ENCODE measurements around the gene LIN37. TPM values are rescaled to one million over a fixed set of nuclear protein-coding genes. Genes with fewer than 3 reads are reported as not detected.

LIN37 gene
- polyA plus RNA-seq, 1 donor (not counting 4 experiments of a cell fraction or from before 2014, with no cell fraction given): 6.7 TPM

DNA sequence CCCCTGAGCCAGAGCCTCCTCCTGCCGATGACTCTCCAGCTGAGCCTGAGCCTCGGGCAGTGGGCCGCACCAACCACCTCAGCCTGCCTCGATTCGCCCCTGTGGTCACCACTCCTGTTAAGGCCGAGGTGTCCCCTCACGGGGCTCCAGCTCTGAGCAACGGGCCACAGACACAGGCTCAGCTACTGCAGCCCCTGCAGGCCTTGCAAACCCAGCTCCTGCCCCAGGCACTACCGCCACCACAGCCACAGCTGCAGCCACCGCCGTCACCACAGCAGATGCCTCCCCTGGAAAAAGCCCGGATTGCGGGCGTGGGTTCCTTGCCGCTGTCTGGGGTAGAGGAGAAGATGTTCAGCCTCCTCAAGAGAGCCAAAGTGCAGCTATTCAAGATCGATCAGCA lies 27.0 kb upstream of the LIN37 start:
- Histone ChIP-seq H3K79me2 (ENCODE audit: control insufficient read depth, insufficient read depth, low read length) (peaks cover 47% of the 10 kb centered on the region), H3K9me1 (ENCODE audit: control insufficient read depth, extremely low read depth, insufficient read depth, low read length) (no peaks in the 10 kb centered on the region), H3K9me3 (ENCODE audit: control insufficient read depth, low read depth, low read length) (no peaks in the 10 kb centered on the region), H3K9ac (ENCODE audit: control insufficient read depth, extremely low read depth, insufficient read depth, low read length) (no peak overlapping the region), H3K27me3 (ENCODE audit: control insufficient read depth, extremely low read depth, insufficient read depth, low read length) (no peaks in the 10 kb centered on the region), H3K36me3 (ENCODE audit: control insufficient read depth in 2 of 2, extremely low read depth in 1 of 2, insufficient read depth in 2 of 2, low read length in 2 of 2) (peaks cover 42 to 45% of the 10 kb centered on the region in 2 experiments), H3K27ac (ENCODE audit: control insufficient read depth, insufficient read depth, low read length) (no peak overlapping the region), H2AFZ (ENCODE audit: control insufficient read depth, low read length) (no peak overlapping the region), H4K20me1 (ENCODE audit: control insufficient read depth, extremely low read depth, insufficient read depth, low read length) (peaks cover 4% of the 10 kb centered on the region), H3K4me2 (ENCODE audit: control insufficient read depth, extremely low read depth, insufficient read depth, low read depth, low read length) (no peak overlapping the region), H3K4me1 (ENCODE audit: control insufficient read depth, extremely low read depth, insufficient read depth, low read length) (peaks cover 14% of the 10 kb centered on the region), H3K4me3 (ENCODE audit: control insufficient read depth in 2 of 3, extremely low read depth in 1 of 3, insufficient read depth in 2 of 3, low read depth in 1 of 3, low read length in 3 of 3) (no peak overlapping the region)
- TF ChIP-seq, protein P1, sequence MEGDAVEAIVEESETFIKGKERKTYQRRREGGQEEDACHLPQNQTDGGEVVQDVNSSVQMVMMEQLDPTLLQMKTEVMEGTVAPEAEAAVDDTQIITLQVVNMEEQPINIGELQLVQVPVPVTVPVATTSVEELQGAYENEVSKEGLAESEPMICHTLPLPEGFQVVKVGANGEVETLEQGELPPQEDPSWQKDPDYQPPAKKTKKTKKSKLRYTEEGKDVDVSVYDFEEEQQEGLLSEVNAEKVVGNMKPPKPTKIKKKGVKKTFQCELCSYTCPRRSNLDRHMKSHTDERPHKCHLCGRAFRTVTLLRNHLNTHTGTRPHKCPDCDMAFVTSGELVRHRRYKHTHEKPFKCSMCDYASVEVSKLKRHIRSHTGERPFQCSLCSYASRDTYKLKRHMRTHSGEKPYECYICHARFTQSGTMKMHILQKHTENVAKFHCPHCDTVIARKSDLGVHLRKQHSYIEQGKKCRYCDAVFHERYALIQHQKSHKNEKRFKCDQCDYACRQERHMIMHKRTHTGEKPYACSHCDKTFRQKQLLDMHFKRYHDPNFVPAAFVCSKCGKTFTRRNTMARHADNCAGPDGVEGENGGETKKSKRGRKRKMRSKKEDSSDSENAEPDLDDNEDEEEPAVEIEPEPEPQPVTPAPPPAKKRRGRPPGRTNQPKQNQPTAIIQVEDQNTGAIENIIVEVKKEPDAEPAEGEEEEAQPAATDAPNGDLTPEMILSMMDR (optimal IDR thresholded peaks at IDR 0.05 in 1 of 3, IDR thresholded peaks at IDR 0.05 in 1 of 3, conservative IDR thresholded peaks at IDR 0.05 in 1 of 3; ENCODE audit: extremely low read depth in 1 of 3, insufficient read depth in 2 of 3, low read length in 3 of 3): no peak
- no peak for TF ChIP-seq EZH2 (IDR thresholded peaks at IDR 0.05; ENCODE audit: low read length)
- dilution Hi-C loops (cut with MboI; ENCODE audit: extremely low pct_ligation_motif_present, low sequenced_read_pairs): no loop called here
- FAIRE-seq (no peak), DNase-seq (ENCODE audit: low read depth, low spot score) (no peak)

DNA sequence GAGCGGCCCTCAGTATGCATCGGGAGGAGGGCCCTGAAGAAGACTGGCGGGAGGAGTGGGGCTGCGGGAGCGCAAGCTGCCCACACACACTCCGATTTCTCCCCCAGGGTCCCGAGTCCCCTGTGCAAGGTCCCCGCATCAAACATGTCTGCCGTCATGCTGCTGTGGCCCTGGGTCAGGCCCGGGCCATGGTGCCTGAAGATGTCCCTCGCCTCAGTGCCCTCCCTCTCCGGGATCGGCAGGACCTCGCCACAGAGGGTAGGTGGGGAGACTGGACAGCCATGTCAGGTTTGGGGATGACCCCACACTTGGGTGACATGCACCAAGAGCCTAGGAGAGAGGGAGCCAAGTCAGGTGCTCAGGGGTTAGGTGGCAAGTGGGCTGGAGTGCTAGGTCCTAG lies 25.9 kb upstream of the LIN37 start:
- Histone ChIP-seq H3K79me2 (ENCODE audit: control insufficient read depth, insufficient read depth, low read length) (peaks cover 47% of the 10 kb centered on the region), H3K27me3 (ENCODE audit: control insufficient read depth, extremely low read depth, insufficient read depth, low read length) (no peaks in the 10 kb centered on the region), H3K36me3 (ENCODE audit: control insufficient read depth in 2 of 2, extremely low read depth in 1 of 2, insufficient read depth in 2 of 2, low read length in 2 of 2) (peaks cover 46 to 49% of the 10 kb centered on the region in 2 experiments), H3K27ac (ENCODE audit: control insufficient read depth, insufficient read depth, low read length) (no peak overlapping the region), H4K20me1 (ENCODE audit: control insufficient read depth, extremely low read depth, insufficient read depth, low read length) (peaks cover 4% of the 10 kb centered on the region), H3K9me1 (ENCODE audit: control insufficient read depth, extremely low read depth, insufficient read depth, low read length) (no peaks in the 10 kb centered on the region), H3K4me1 (ENCODE audit: control insufficient read depth, extremely low read depth, insufficient read depth, low read length) (peaks cover 8% of the 10 kb centered on the region), H3K4me2 (ENCODE audit: control insufficient read depth, extremely low read depth, insufficient read depth, low read depth, low read length) (no peak overlapping the region), H2AFZ (ENCODE audit: control insufficient read depth, low read length) (no peak overlapping the region), H3K9me3 (ENCODE audit: control insufficient read depth, low read depth, low read length) (no peaks in the 10 kb centered on the region), H3K4me3 (ENCODE audit: control insufficient read depth in 2 of 3, extremely low read depth in 1 of 3, insufficient read depth in 2 of 3, low read depth in 1 of 3, low read length in 3 of 3) (no peak overlapping the region), H3K9ac (ENCODE audit: control insufficient read depth, extremely low read depth, insufficient read depth, low read length) (no peak overlapping the region)
- TF ChIP-seq, protein P1 (optimal IDR thresholded peaks at IDR 0.05 in 1 of 3, IDR thresholded peaks at IDR 0.05 in 1 of 3, conservative IDR thresholded peaks at IDR 0.05 in 1 of 3; ENCODE audit: extremely low read depth in 1 of 3, insufficient read depth in 2 of 3, low read length in 3 of 3): no peak
- no peak for TF ChIP-seq EZH2 (IDR thresholded peaks at IDR 0.05; ENCODE audit: low read length)
- dilution Hi-C loops (cut with MboI; ENCODE audit: extremely low pct_ligation_motif_present, low sequenced_read_pairs): no loop called here
- FAIRE-seq (no peak), DNase-seq (ENCODE audit: low read depth, low spot score) (no peak)
